Ishikawa (cell line): ENCODE results near the gene DGKG.

ENCODE experiments used
- CEBPB ChIP-seq: IDR thresholded peaks from 2 replicates; pipeline ENCODE4 v1.6.1; 2012
- CREB1 ChIP-seq: IDR thresholded peaks from 2 replicates; pipeline ENCODE4 v1.6.1; 2012; ENCODE audit warnings: low read depth
- EP300 ChIP-seq: IDR thresholded peaks from 2 replicates; pipeline ENCODE4 v1.6.1; 2012; ENCODE audit warnings: borderline replicate concordance
- FOXM1 ChIP-seq: IDR thresholded peaks from 2 replicates; pipeline ENCODE4 v1.6.1; 2012; ENCODE audit warnings: low read depth, borderline replicate concordance
- NFIC ChIP-seq: IDR thresholded peaks from 2 replicates; pipeline ENCODE4 v1.6.1; 2012
- RAD21 ChIP-seq: IDR thresholded peaks from 2 replicates; pipeline ENCODE4 v1.6.1; 2012; ENCODE audit warnings: low read depth
- TAF1 ChIP-seq: IDR thresholded peaks from 2 replicates; pipeline ENCODE4 v1.6.1; 2012; ENCODE audit warnings: low read depth, mild to moderate bottlenecking
- TCF12 ChIP-seq: IDR thresholded peaks from 2 replicates; pipeline ENCODE4 v1.6.1; 2012; ENCODE audit warnings: low read depth
- TEAD4 ChIP-seq: IDR thresholded peaks from 2 replicates; pipeline ENCODE4 v1.6.1; 2012
- YY1 ChIP-seq: IDR thresholded peaks from 2 replicates; pipeline ENCODE4 v1.6.1; 2012; ENCODE audit warnings: low read depth
- ZBTB7A ChIP-seq: IDR thresholded peaks from 2 replicates; pipeline ENCODE4 v1.6.1; 2012; ENCODE audit warnings: low read depth
- TF ChIP-seq, protein P1 (sequence below): IDR thresholded peaks from 2 replicates; pipeline ENCODE4 v1.6.1; 2012; ENCODE audit warnings: low read depth, mild to moderate bottlenecking
- TF ChIP-seq, protein P2 (sequence below): IDR thresholded peaks from 2 replicates; pipeline ENCODE4 v1.6.1; 2012
- TF ChIP-seq, protein P3 (sequence below): IDR thresholded peaks from 2 replicates; pipeline ENCODE4 v1.6.1; 2012

GRCh38 chr3:186110975-186111974 lies 250.8 kb downstream of the DGKG start:
- TF ChIP-seq, protein P1, sequence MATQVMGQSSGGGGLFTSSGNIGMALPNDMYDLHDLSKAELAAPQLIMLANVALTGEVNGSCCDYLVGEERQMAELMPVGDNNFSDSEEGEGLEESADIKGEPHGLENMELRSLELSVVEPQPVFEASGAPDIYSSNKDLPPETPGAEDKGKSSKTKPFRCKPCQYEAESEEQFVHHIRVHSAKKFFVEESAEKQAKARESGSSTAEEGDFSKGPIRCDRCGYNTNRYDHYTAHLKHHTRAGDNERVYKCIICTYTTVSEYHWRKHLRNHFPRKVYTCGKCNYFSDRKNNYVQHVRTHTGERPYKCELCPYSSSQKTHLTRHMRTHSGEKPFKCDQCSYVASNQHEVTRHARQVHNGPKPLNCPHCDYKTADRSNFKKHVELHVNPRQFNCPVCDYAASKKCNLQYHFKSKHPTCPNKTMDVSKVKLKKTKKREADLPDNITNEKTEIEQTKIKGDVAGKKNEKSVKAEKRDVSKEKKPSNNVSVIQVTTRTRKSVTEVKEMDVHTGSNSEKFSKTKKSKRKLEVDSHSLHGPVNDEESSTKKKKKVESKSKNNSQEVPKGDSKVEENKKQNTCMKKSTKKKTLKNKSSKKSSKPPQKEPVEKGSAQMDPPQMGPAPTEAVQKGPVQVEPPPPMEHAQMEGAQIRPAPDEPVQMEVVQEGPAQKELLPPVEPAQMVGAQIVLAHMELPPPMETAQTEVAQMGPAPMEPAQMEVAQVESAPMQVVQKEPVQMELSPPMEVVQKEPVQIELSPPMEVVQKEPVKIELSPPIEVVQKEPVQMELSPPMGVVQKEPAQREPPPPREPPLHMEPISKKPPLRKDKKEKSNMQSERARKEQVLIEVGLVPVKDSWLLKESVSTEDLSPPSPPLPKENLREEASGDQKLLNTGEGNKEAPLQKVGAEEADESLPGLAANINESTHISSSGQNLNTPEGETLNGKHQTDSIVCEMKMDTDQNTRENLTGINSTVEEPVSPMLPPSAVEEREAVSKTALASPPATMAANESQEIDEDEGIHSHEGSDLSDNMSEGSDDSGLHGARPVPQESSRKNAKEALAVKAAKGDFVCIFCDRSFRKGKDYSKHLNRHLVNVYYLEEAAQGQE = no peak
- TF ChIP-seq EP300 (no peak), YY1 (no peak), ZBTB7A (no peak), CEBPB (no peak), NFIC (no peak), TCF12 (no peak), TAF1 (no peak), CREB1 (no peak), RAD21 (no peak), FOXM1 (no peak), TEAD4 (no peak)
- TF ChIP-seq, protein P2, sequence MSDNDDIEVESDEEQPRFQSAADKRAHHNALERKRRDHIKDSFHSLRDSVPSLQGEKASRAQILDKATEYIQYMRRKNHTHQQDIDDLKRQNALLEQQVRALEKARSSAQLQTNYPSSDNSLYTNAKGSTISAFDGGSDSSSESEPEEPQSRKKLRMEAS = no peak
- TF ChIP-seq, protein P3, sequence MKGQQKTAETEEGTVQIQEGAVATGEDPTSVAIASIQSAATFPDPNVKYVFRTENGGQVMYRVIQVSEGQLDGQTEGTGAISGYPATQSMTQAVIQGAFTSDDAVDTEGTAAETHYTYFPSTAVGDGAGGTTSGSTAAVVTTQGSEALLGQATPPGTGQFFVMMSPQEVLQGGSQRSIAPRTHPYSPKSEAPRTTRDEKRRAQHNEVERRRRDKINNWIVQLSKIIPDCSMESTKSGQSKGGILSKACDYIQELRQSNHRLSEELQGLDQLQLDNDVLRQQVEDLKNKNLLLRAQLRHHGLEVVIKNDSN = no peak
